GM20000 (cell line): ENCODE results near the gene IL7R.

Source experiments
- DNase-seq: peaks from one replicate; pipeline ENCODE4 v3.0.0; 2012; ENCODE audit warnings: low spot score
- CTCF ChIP-seq: IDR thresholded peaks from 2 replicates; pipeline ENCODE4 v1.5.1; 2012; ENCODE audit warnings: mild to moderate bottlenecking, control low read depth; ENCODE audit errors: extremely low read depth, missing control alignments

Gene IL7R

GRCh38 chr5:35819668-35820067 is 37.0 kb upstream of the IL7R start:
- no peak for DNase-seq
- no peak for TF ChIP-seq CTCF

GRCh38 chr5:35820735-35821134 is 36.0 kb upstream of the IL7R start:
- DNase-seq = no peak
- no peak for TF ChIP-seq CTCF

- TF ChIP-seq CTCF = no peak
- no peak for DNase-seq
These were observed 35.2 kb upstream of the IL7R start for GRCh38 chr5:35821513-35821912.

GRCh38 chr5:35822511-35822910 is 34.2 kb upstream of the IL7R start:
- no peak for DNase-seq
- TF ChIP-seq CTCF = no peak

- no peak for TF ChIP-seq CTCF
- no peak for DNase-seq
These were observed 33.2 kb upstream of the IL7R start for GRCh38 chr5:35823347-35824098.

- no peak for TF ChIP-seq CTCF
- no peak for DNase-seq
These were observed 30.6 kb upstream of the IL7R start for GRCh38 chr5:35826056-35826455.

GRCh38 chr5:35826554-35826953 is 30.1 kb upstream of the IL7R start:
- no peak for TF ChIP-seq CTCF
- DNase-seq = no peak
